ENCODE measurements around the gene OR6N1. TPM values are rescaled to one million over a fixed set of nuclear protein-coding genes. Genes with fewer than 3 reads are reported as not detected.

OR6N1 gene
- total and polyA plus RNA-seq, 2 of the 4 experiments (the other 2 are of a cell fraction): not detected

DNA sequence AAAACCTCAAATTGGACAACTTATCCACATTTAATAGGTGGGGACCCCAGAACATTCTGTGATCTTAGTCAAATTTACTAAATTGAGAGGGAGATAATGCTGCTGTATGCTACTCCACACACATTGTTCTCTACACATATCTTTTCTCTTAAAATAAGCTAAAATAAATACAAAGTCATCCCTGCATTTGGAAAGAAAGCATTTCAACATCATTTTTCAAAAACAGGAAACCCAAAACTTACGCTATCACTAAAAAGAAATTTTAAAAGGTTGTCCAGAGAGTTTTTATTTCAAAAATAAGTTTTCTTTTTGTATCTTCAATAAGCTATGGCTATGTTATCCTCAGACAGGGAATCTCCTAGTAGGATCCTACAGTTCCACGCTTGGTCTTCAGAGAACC, 28.5 kb upstream of the OR6N1 start:
- no peak overlapping the region for H2AFZ ChIP-seq (replicated peaks; ENCODE audit: low read length, poor library complexity)
- no peak overlapping the region for H2BK15ac ChIP-seq (ENCODE audit: low read depth, low read length)
- no peak overlapping the region for H3K4ac ChIP-seq (ENCODE audit: low read depth, low read length)
- no TSS peak for BruUV-seq (replicated peaks)
- H3K56ac ChIP-seq (ENCODE audit: extremely low read depth, insufficient read depth, low read length): no peak overlapping the region
- H3K9me3 ChIP-seq (ENCODE audit: control insufficient read depth, insufficient read depth, low read length): no peaks in the 10 kb centered on the region
- no CpG with 5 or more reads among the region's 2 CpGs for WGBS, 2 experiments (ENCODE audit: extremely low coverage in 2 of 2, insufficient read length in 1 of 2)
- H4K8ac ChIP-seq (ENCODE audit: low read depth in 2 of 2, low read length in 2 of 2): no peak overlapping the region
- intact Hi-C loops (cut with micrococcal nuclease): no loop called here
- H3K36me3 ChIP-seq (ENCODE audit: control insufficient read depth, insufficient read depth, low read length): no peaks in the 10 kb centered on the region
- H3K14ac ChIP-seq (replicated peaks; ENCODE audit: low read depth, low read length): no peak overlapping the region
- H2AK5ac ChIP-seq (ENCODE audit: low read depth, low read length): no peak overlapping the region
- ChIA-PET CTCF (no interaction called here), POLR2A (ENCODE audit: unreplicated experiment) (no interaction called here)
- H3K4me3 ChIP-seq (ENCODE audit: insufficient read depth, low read depth, low read length): no peak overlapping the region
- no peak overlapping the region for H3K18ac ChIP-seq (ENCODE audit: low read depth, low read length)
- no peaks in the 10 kb centered on the region for H3K27me3 ChIP-seq (ENCODE audit: control insufficient read depth, insufficient read depth, low read length)
- dilution Hi-C loops (cut with HindIII; ENCODE audit: low sequenced_read_pairs, unreplicated experiment): no loop called here
- no peak overlapping the region for H4K91ac ChIP-seq (ENCODE audit: insufficient read depth, low read depth, low read length)
- in situ Hi-C loops (cut with MboI; ENCODE audit: low sequenced_read_pairs): no loop called here
- no peak overlapping the region for H3K4me2 ChIP-seq (ENCODE audit: low read depth, low read length)
- no peaks in the 10 kb centered on the region for H3K79me1 ChIP-seq (ENCODE audit: low read depth in 1 of 2, low read length in 2 of 2)
- H3K9me1 ChIP-seq (ENCODE audit: insufficient read depth, low read length): no peaks in the 10 kb centered on the region
- no peak overlapping the region for H3K9ac ChIP-seq (ENCODE audit: low read depth, low read length)
- ATAC-seq (ENCODE audit: low read depth): no peak
- no peak overlapping the region for H4K5ac ChIP-seq (ENCODE audit: low read depth, low read length)
- TF ChIP-seq MXI1 (IDR thresholded peaks at IDR 0.05; ENCODE audit: borderline replicate concordance, low read depth, low read length) (no peak), MAFK (IDR thresholded peaks at IDR 0.05; ENCODE audit: low read depth, low read length) (no peak), RAD21 (IDR thresholded peaks at IDR 0.05; ENCODE audit: low read length) (no peak), MAZ (IDR thresholded peaks at IDR 0.05; ENCODE audit: borderline replicate concordance, low read depth, low read length) (no peak), RCOR1 (IDR thresholded peaks at IDR 0.05; ENCODE audit: insufficient replicate concordance, low read length) (no peak), NFE2L2 (IDR thresholded peaks at IDR 0.05; ENCODE audit: low read depth, low read length) (no peak), CHD1 (IDR thresholded peaks at IDR 0.05; ENCODE audit: low read depth, low read length) (no peak)
- TF ChIP-seq, protein P1, sequence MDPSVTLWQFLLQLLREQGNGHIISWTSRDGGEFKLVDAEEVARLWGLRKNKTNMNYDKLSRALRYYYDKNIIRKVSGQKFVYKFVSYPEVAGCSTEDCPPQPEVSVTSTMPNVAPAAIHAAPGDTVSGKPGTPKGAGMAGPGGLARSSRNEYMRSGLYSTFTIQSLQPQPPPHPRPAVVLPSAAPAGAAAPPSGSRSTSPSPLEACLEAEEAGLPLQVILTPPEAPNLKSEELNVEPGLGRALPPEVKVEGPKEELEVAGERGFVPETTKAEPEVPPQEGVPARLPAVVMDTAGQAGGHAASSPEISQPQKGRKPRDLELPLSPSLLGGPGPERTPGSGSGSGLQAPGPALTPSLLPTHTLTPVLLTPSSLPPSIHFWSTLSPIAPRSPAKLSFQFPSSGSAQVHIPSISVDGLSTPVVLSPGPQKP (IDR thresholded peaks at IDR 0.05; ENCODE audit: borderline replicate concordance, low read depth, low read length): no peak
- TF ChIP-seq, protein P2, sequence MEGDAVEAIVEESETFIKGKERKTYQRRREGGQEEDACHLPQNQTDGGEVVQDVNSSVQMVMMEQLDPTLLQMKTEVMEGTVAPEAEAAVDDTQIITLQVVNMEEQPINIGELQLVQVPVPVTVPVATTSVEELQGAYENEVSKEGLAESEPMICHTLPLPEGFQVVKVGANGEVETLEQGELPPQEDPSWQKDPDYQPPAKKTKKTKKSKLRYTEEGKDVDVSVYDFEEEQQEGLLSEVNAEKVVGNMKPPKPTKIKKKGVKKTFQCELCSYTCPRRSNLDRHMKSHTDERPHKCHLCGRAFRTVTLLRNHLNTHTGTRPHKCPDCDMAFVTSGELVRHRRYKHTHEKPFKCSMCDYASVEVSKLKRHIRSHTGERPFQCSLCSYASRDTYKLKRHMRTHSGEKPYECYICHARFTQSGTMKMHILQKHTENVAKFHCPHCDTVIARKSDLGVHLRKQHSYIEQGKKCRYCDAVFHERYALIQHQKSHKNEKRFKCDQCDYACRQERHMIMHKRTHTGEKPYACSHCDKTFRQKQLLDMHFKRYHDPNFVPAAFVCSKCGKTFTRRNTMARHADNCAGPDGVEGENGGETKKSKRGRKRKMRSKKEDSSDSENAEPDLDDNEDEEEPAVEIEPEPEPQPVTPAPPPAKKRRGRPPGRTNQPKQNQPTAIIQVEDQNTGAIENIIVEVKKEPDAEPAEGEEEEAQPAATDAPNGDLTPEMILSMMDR (conservative IDR thresholded peaks at IDR 0.05; ENCODE audit: low read depth, low read length): no peak
- TF ChIP-seq, protein P3, sequence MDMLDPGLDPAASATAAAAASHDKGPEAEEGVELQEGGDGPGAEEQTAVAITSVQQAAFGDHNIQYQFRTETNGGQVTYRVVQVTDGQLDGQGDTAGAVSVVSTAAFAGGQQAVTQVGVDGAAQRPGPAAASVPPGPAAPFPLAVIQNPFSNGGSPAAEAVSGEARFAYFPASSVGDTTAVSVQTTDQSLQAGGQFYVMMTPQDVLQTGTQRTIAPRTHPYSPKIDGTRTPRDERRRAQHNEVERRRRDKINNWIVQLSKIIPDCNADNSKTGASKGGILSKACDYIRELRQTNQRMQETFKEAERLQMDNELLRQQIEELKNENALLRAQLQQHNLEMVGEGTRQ (IDR thresholded peaks at IDR 0.05; ENCODE audit: low read depth, low read length): no peak
- H3K27ac ChIP-seq (ENCODE audit: insufficient read depth, low read length): no peak overlapping the region
- no peak overlapping the region for H2BK120ac ChIP-seq (ENCODE audit: low read depth, low read length)
- H2AK9ac ChIP-seq (replicated peaks; ENCODE audit: low read depth, low read length, poor library complexity): no peak overlapping the region
- H4K20me1 ChIP-seq (ENCODE audit: insufficient read depth, low read length): no peaks in the 10 kb centered on the region
- no peaks in the 10 kb centered on the region for H3K4me1 ChIP-seq (ENCODE audit: control insufficient read depth, insufficient read depth, low read length)
- H3K23ac ChIP-seq (ENCODE audit: low read depth, low read length): no peak overlapping the region
- no peak overlapping the region for H2BK20ac ChIP-seq (ENCODE audit: low read depth, low read length)
- no peak for DNase-seq
- H2BK5ac ChIP-seq (ENCODE audit: low read depth, low read length, poor library complexity, severe bottlenecking): no peak overlapping the region
